Testis (tissue), 2 donors: ENCODE measurements around the gene C19orf81.

Experiments used
- CTCF ChIP-seq, 3 experiments: fragments of 450-650 bp in 2 of 3; fragments of 200-600 bp in 1 of 3; sonication (generic) in 1 of 3; IDR thresholded peaks; one replicate each; pipeline ENCODE4 v1.5.1; 2016 to 2019; ENCODE audit warnings: antibody characterized with exemption in 3 of 3, mild to moderate bottlenecking in 2 of 3, moderate library complexity in 1 of 3
- POLR2A ChIP-seq: fragments of 450-650 bp; IDR thresholded peaks from one replicate; pipeline ENCODE4 v1.6.1; 2017; ENCODE audit warnings: antibody characterized with exemption, mild to moderate bottlenecking, moderate library complexity

GRCh38 chr19:50703915-50704796 is 54.9 kb downstream of the C19orf81 start:
- TF ChIP-seq CTCF (IDR thresholded peaks at IDR 0.05) (no peak), POLR2A (no peak)
